CD8-positive, alpha-beta memory T cell (primary cell): ENCODE measurements around the gene PLS1. TPM values are rescaled to one million over a fixed set of nuclear protein-coding genes. Genes with fewer than 3 reads are reported as not detected.
"Not testable (repeated sequence)": the region's sequence is repeated elsewhere in the genome, so short reads cannot be mapped to it uniquely, and the experiment has no call there.

Experiments used
- CTCF ChIA-PET: fragments of 350-600 bp; sonication (Branson Sonifier 250); formaldehyde crosslinking; loops from one replicate; lab custom pipeline; 2021; ENCODE audit warnings: antibody characterized with exemption; lab: Charles Lee
- POLR2A ChIA-PET: fragments of 350-600 bp; sonication (Branson Sonifier 250); formaldehyde crosslinking; loops from one replicate; lab custom pipeline; 2021; ENCODE audit warnings: antibody characterized with exemption; lab: Charles Lee
- DNase-seq, 5 donors: peaks; one replicate each; pipeline versions ENCODE4 v3.0.0 to v3.0.0-alpha.2; 2020 to 2022; ENCODE audit warnings: mixed read lengths in 1 of 5
- H3K27ac ChIP-seq: one replicate; pipeline ENCODE4 v1.7.0; 2013; ENCODE audit warnings: low read depth, mild to moderate bottlenecking, low read length, moderate library complexity
- H3K27me3 ChIP-seq: 2 replicates; pipeline ENCODE4 v1.7.0; 2013; ENCODE audit warnings: low read length, mild to moderate bottlenecking; ENCODE audit not compliant: insufficient read depth, poor library complexity, severe bottlenecking
- H3K36me3 ChIP-seq: 2 replicates; pipeline ENCODE4 v1.7.0; 2013; ENCODE audit warnings: mild to moderate bottlenecking, low read length, moderate library complexity; ENCODE audit not compliant: insufficient read depth
- H3K4me1 ChIP-seq: 2 replicates; pipeline ENCODE4 v1.7.0; 2013; ENCODE audit warnings: mild to moderate bottlenecking, low read length, moderate library complexity; ENCODE audit not compliant: insufficient read depth
- H3K4me3 ChIP-seq: 2 replicates; pipeline ENCODE4 v1.7.0; 2013; ENCODE audit warnings: mild to moderate bottlenecking, low read length
- H3K9me3 ChIP-seq: 2 replicates; pipeline ENCODE4 v1.7.0; 2013; ENCODE audit warnings: mild to moderate bottlenecking, low read length
- H3K27ac Mint-ChIP-seq, 8 donors: one replicate each; pipeline ENCODE4 v1.8.0; 2020 to 2021; ENCODE audit warnings: mixed read lengths in 8 of 8, mild to moderate bottlenecking in 6 of 8, inconsistent platforms in 3 of 8, moderate library complexity in 3 of 8
- H3K27me3 Mint-ChIP-seq, 2 donors: one replicate each; pipeline ENCODE4 v1.8.0; 2020 to 2021; ENCODE audit warnings: mixed read lengths in 2 of 2, mild to moderate bottlenecking in 1 of 2, moderate library complexity in 1 of 2
- H3K36me3 Mint-ChIP-seq, 3 donors: one replicate each; pipeline ENCODE4 v1.8.0; 2020 to 2021; ENCODE audit warnings: mixed read lengths in 3 of 3, inconsistent platforms in 1 of 3, mild to moderate bottlenecking in 1 of 3
- H3K4me1 Mint-ChIP-seq, 3 donors: one replicate each; pipeline ENCODE4 v1.8.0; 2020 to 2021; ENCODE audit warnings: mixed read lengths in 3 of 3, inconsistent platforms in 1 of 3, mild to moderate bottlenecking in 1 of 3
- H3K4me3 Mint-ChIP-seq, 7 donors: one replicate each; pipeline ENCODE4 v1.8.0; 2020 to 2021; ENCODE audit warnings: mixed read lengths in 7 of 7, mild to moderate bottlenecking in 6 of 7, moderate library complexity in 4 of 7, inconsistent platforms in 2 of 7
- H3K9me3 Mint-ChIP-seq, 5 donors: one replicate each; pipeline ENCODE4 v1.8.0; 2020 to 2022; ENCODE audit warnings: mixed read lengths in 5 of 5, mild to moderate bottlenecking in 3 of 5, moderate library complexity in 2 of 5, inconsistent platforms in 1 of 5
- polyA plus RNA-seq: library from polyadenylated mRNA; unstranded; fragments of 300-500 nt; fragmentation: Illumina TruSeq; gene quantifications from one replicate; pipeline ENCODE4 v1.2.3, GENCODE V29; 2021
- total RNA-seq, 2 experiments: library from RNA; stranded (reverse); gene quantifications; one replicate each; pipeline ENCODE4 v1.2.3, GENCODE V29; 2021

PLS1 gene
- total and polyA plus RNA-seq, 3 experiments from 2014 or later: 3.7 to 4.1 (median 4.0) TPM

DNA sequence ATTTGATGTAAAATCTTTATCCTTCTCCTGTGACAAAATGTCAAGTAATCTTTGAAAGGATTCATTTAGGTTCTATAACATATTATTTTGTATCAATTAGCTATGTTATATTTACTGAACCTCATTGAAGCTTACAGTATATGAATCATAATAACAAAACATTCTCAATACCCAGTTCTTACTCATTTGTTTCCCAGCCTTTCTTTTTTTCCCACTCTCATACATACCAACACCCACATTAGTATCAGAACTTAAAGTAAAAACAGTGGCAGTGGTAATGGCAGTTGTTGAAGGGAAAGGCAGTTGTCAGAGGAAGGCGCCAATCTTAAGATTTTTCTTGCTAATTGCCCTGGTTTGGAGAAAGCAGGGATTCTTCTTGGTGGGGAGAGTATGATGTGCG lies 94.4 kb downstream of the PLS1 start:
- no peaks in the 10 kb centered on the region for H3K27me3 Mint-ChIP-seq

DNA sequence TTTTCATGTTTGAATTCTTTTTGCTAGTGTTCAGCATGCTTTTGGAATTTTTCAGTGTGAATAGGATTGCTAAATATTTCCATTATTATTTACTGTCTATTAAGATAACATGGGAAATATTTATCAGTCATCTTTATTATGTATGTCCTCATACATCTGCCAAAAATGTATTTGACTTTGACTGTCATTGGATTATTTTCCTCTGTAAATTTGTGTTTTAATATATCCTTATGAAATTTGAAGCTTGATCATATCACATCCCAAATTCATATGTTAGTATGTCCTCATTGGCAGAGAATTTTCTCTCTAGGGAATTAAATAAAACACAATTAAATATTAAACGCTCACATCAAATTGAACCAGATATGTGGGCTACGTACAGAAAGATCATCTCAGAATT lies 95.3 kb downstream of the PLS1 start:
- Histone ChIP-seq H3K27ac (no peak overlapping the region), H3K4me1 (no peaks in the 10 kb centered on the region), H3K27me3 (no peaks in the 10 kb centered on the region), H3K9me3 (no peaks in the 10 kb centered on the region), H3K36me3 (no peaks in the 10 kb centered on the region), H3K4me3 (no peak overlapping the region)
- H3K4me3 Mint-ChIP-seq: no peak overlapping the region
- POLR2A ChIA-PET: no interaction called here
- CTCF ChIA-PET: no interaction called here
- H3K36me3 Mint-ChIP-seq: peaks cover 0 to 5% (median 5%) of the 10 kb centered on the region in 3 donors
- no peak overlapping the region for H3K27ac Mint-ChIP-seq
- no peaks in the 10 kb centered on the region for H3K4me1 Mint-ChIP-seq
- DNase-seq: no peak
- no peaks in the 10 kb centered on the region for H3K27me3 Mint-ChIP-seq
- H3K9me3 Mint-ChIP-seq: no peaks in the 10 kb centered on the region

More for the DNA sequence above, 94.4 kb downstream of the PLS1 start:
- POLR2A ChIA-PET: no interaction called here
- no peaks in the 10 kb centered on the region for H3K27me3 ChIP-seq
- no peak overlapping the region for H3K4me3 ChIP-seq
- no peak for DNase-seq
- H3K4me1 ChIP-seq: no peaks in the 10 kb centered on the region
- Mint-ChIP-seq H3K36me3 (peaks cover 0 to 5% (median 5%) of the 10 kb centered on the region in 3 donors), H3K4me3 (no peak overlapping the region), H3K9me3 (no peaks in the 10 kb centered on the region), H3K4me1 (no peaks in the 10 kb centered on the region), H3K27ac (no peak overlapping the region)
- no peaks in the 10 kb centered on the region for H3K36me3 ChIP-seq
- CTCF ChIA-PET: no interaction called here
- no peak overlapping the region for H3K27ac ChIP-seq
- H3K9me3 ChIP-seq: no peaks in the 10 kb centered on the region

DNA sequence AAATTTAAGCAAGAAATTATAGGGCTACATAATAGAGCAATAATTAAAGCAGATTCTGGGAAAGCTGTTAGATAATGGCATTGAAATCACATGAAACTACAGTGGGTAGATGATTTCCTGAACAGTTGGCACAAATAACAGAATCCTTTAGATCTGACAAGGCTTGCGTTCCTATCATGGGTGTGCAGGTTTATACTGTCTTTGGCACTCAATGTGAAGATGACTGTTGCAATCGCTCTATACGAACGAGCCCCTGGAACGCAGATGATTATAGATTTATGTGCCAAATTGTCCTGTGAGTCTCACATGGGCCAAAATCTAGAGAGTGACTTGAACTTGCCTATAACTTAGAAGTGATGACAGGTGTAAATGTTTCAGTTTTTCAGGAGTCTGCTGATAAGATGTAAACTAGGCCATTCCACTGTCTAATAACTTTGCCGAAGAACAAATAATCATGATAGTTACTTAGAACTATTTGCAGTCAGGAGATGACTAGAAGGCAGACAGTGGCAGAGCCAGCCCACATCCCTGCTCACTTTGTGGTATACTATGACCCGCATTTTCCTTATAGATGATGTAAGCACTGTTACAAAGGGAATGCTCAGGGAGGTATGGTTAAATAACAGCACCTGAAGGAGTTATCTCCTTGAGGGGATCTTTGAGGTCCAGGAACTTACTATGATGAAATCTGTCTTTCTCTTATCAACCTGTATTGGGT lies 97.1 kb downstream of the PLS1 start:
- Histone ChIP-seq H3K4me3 (no peak overlapping the region), H3K4me1 (no peaks in the 10 kb centered on the region), H3K9me3 (no peaks in the 10 kb centered on the region), H3K27me3 (no peaks in the 10 kb centered on the region), H3K36me3 (no peaks in the 10 kb centered on the region), H3K27ac (no peak overlapping the region)
- ChIA-PET CTCF (no interaction called here), POLR2A (no interaction called here)
- Mint-ChIP-seq H3K9me3 (no peaks in the 10 kb centered on the region), H3K4me1 (no peaks in the 10 kb centered on the region), H3K27me3 (no peaks in the 10 kb centered on the region), H3K36me3 (peaks cover 0 to 6% (median 3%) of the 10 kb centered on the region in 3 donors), H3K4me3 (no peak overlapping the region), H3K27ac (no peak overlapping the region)
- DNase-seq: no peak

DNA sequence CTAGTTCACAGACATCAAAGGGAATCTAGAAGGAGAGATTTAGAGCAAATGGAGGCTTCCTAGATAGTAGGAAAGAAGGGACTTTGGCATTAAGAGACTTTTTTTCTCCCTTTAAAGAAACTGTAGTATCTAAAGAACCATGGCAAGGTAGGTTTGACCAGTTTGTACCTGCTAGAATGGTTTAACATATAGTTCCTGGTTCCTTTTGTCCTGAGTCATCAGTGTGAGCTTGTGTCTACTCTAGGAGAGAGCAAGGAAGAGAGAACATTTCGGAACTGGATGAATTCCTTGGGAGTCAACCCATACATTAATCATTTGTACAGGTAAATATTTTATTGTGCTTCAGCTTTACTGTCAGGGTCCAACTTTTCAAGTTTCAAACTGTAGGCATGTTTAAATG lies 98.0 kb downstream of the PLS1 start:
- Histone ChIP-seq H3K4me3 (no peak overlapping the region), H3K9me3 (no peaks in the 10 kb centered on the region), H3K36me3 (no peaks in the 10 kb centered on the region), H3K27ac (no peak overlapping the region), H3K4me1 (no peaks in the 10 kb centered on the region), H3K27me3 (no peaks in the 10 kb centered on the region)
- Mint-ChIP-seq H3K27ac (no peak overlapping the region), H3K9me3 (no peaks in the 10 kb centered on the region), H3K4me3 (no peak overlapping the region), H3K27me3 (no peaks in the 10 kb centered on the region), H3K36me3 (peaks cover 0 to 3% (median 0%) of the 10 kb centered on the region in 3 donors), H3K4me1 (no peaks in the 10 kb centered on the region)
- DNase-seq: no peak
- ChIA-PET CTCF (interaction anchor here (1.3 kb wide), 1 partner anchor 19 kb away, joined by 3 read pairs; no protein-coding TSS in a partner anchor), POLR2A (no interaction called here)

DNA sequence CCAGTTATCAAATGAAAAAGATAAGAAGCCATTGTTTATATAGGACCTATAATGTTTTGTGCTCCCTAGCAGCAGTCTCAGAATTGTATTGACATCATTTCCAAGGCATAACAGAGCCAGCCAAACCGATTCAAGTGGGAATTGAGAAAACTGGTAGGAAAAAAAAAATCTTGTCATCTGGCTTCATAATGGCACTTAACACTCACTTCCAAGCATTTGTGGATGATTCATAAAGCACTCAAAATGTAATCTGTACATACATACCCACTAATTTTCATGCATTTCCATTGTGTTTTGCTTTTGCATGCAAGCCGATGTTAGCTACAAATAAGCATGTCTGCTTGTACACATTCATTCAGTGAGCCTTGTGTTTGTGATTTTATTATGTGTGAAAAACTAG lies 109.0 kb downstream of the PLS1 start:
- ChIA-PET CTCF (no interaction called here), POLR2A (no interaction called here)
- no peaks in the 10 kb centered on the region for H3K36me3 Mint-ChIP-seq

DNA sequence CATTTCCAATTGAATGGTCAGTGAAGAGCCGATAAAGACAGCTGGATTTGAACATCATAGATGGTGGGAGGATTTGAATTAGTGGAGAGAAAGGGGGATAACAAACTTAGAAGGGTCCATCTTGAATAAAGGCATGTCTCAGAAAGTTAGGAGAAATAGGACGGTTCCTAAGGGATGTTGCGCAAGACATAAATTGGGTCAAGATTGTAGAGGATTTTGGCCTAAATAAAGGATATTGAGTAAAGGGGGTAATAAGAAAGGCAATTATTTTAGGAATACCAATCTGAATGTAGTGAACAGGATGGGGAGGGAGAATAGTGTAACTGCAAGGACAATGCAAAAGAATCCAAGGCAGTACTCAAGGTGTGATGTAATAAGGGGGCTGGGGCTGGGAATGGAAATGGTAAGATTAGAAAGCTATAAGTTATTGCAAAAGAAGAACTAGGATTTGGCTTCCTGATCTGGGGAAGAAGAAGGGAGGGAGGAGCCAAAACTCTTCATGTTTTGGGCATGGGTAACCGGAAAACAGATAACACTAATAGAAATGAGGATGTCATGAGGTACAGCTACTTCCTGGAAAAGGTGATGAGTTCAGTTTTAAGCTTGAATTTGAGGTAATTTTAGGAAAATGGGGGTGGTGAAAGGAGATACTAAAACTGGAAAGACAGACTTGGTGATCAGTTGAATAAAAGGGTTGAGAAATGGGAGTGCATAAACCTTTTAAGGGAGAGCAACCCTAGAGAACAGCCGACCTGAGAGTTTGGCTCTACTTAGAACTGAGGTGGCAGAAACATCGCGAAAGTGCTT lies 110.3 kb downstream of the PLS1 start:
- POLR2A ChIA-PET: no interaction called here
- no peak overlapping the region for H3K4me3 ChIP-seq
- H3K4me1 ChIP-seq: no peaks in the 10 kb centered on the region
- H3K27me3 ChIP-seq: no peaks in the 10 kb centered on the region
- no peak overlapping the region for H3K4me3 Mint-ChIP-seq
- peaks cover 7 to 13% of the 10 kb centered on the region in 2 donors for H3K27me3 Mint-ChIP-seq
- no peak overlapping the region for H3K27ac ChIP-seq
- CTCF ChIA-PET: interaction anchor here (0.9 kb wide), 1 partner anchor 10 kb away, joined by 3 read pairs; no protein-coding TSS in a partner anchor
- H3K36me3 Mint-ChIP-seq: no peaks in the 10 kb centered on the region
- no peaks in the 10 kb centered on the region for H3K4me1 Mint-ChIP-seq
- H3K9me3 ChIP-seq: no peaks in the 10 kb centered on the region
- DNase-seq: no peak
- peak overlapping the region in 1 of 8 donors; percentile 7 for H3K27ac Mint-ChIP-seq
- H3K36me3 ChIP-seq: no peaks in the 10 kb centered on the region
- no peaks in the 10 kb centered on the region for H3K9me3 Mint-ChIP-seq

More for the DNA sequence above, 109.0 kb downstream of the PLS1 start:
- H3K27me3 Mint-ChIP-seq: peaks cover 7 to 13% of the 10 kb centered on the region in 2 donors
- H3K4me3 Mint-ChIP-seq: no peak overlapping the region
- Histone ChIP-seq H3K4me3 (no peak overlapping the region), H3K9me3 (no peaks in the 10 kb centered on the region), H3K27ac (no peak overlapping the region), H3K4me1 (no peaks in the 10 kb centered on the region), H3K36me3 (no peaks in the 10 kb centered on the region), H3K27me3 (no peaks in the 10 kb centered on the region)
- H3K27ac Mint-ChIP-seq: no peak overlapping the region
- H3K4me1 Mint-ChIP-seq: no peaks in the 10 kb centered on the region
- H3K9me3 Mint-ChIP-seq: no peaks in the 10 kb centered on the region
- DNase-seq: no peak

DNA sequence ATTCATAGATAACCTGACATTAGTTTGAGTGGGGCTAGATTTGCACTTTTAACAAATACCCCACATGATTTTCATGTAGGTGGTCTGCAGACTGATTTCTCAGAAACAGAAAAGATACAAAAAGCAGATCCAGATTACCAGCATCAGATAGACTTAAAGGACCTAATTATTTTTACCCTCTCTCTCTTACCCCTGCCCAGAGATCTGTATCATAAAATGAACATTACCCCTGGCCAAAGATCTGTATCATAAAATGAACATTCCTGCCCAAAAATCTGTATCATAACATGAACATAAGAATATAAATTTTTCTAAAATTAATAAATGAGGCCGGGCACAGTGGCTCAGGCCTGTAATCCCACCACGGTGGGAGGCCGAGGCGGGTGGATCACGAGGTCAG lies 113.0 kb downstream of the PLS1 start:
- no peaks in the 10 kb centered on the region for H3K4me1 ChIP-seq
- no peak overlapping the region for H3K4me3 ChIP-seq
- Mint-ChIP-seq H3K36me3 (peaks cover 0 to 5% (median 0%) of the 10 kb centered on the region in 3 donors), H3K27me3 (peaks cover 14% of the 10 kb centered on the region in 2 donors), H3K27ac (no peak overlapping the region), H3K4me3 (no peak overlapping the region), H3K9me3 (no peaks in the 10 kb centered on the region), H3K4me1 (no peaks in the 10 kb centered on the region)
- CTCF ChIA-PET: no interaction called here
- H3K27ac ChIP-seq: no peak overlapping the region
- H3K9me3 ChIP-seq: no peaks in the 10 kb centered on the region
- no peaks in the 10 kb centered on the region for H3K27me3 ChIP-seq
- POLR2A ChIA-PET: no interaction called here
- no peak for DNase-seq
- no peaks in the 10 kb centered on the region for H3K36me3 ChIP-seq

DNA sequence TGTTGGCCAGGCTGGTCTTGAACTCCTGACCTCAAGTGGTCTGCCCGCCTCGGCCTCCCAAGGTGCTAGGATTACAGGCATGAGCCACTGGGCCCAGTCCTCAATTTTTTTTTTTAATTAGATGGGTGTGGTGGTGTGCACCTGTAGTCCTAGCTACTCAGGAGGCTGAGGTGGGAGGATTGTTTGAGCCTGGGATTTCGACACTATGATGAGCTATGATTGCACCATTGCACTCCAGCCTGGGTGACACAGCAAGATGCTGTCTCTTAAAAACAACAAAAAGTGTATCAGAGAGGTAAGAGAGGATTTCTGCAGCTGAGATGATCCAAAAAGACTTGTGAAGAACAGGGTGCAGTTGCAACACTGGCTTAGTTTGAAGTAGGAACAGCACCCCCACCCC lies 118.7 kb downstream of the PLS1 start:
- H3K4me3 Mint-ChIP-seq, DNase-seq, H3K27me3 ChIP-seq, H3K4me1 Mint-ChIP-seq, CTCF ChIA-PET, H3K9me3 ChIP-seq, H3K9me3 Mint-ChIP-seq, H3K27ac ChIP-seq, H3K4me1 ChIP-seq, H3K27ac Mint-ChIP-seq, POLR2A ChIA-PET, H3K4me3 ChIP-seq, H3K36me3 ChIP-seq: not testable (repeated sequence)
- Mint-ChIP-seq H3K36me3 (peaks cover 0 to 16% (median 0%) of the 10 kb centered on the region in 3 donors), H3K27me3 (peaks cover 16 to 47% of the 10 kb centered on the region in 2 donors)
